Neural cell (in vitro differentiated cells): ENCODE data around the gene MAP1LC3B2. TPM values are rescaled to one million over a fixed set of nuclear protein-coding genes. Genes with fewer than 3 reads are reported as not detected.

Experiments used
- H2AFZ ChIP-seq: fragments of 200-600, 300-800 bp; sonication (generic), shearing (Covaris generic); 2 replicates; pipeline ENCODE4 v1.6.0; 2014; ENCODE audit warnings: low read depth, mild to moderate bottlenecking, antibody characterized with exemption, low read length, moderate library complexity
- H3F3A ChIP-seq: fragments of 200-600 bp; shearing (Covaris generic); 2 replicates; pipeline ENCODE4 v1.6.1; 2016; ENCODE audit warnings: mild to moderate bottlenecking, moderate library complexity, mixed read lengths, antibody characterized with exemption, low read length; ENCODE audit not compliant: insufficient read depth, poor library complexity, severe bottlenecking
- H3K27ac ChIP-seq: fragments of 200-600, 300-800 bp; sonication (generic), shearing (Covaris generic); 2 replicates; pipeline ENCODE4 v1.5.1; 2014; ENCODE audit warnings: mild to moderate bottlenecking, low read length, moderate library complexity
- H3K27me3 ChIP-seq: fragments of 300-800, 200-600 bp; sonication (generic), shearing (Covaris generic); 2 replicates; pipeline ENCODE4 v1.6.0; 2014; ENCODE audit warnings: mild to moderate bottlenecking, low read depth, low read length, moderate library complexity; ENCODE audit not compliant: insufficient read depth
- H3K36me3 ChIP-seq: fragments of 300-800, 200-600 bp; sonication (generic), shearing (Covaris generic); 2 replicates; pipeline ENCODE4 v1.5.1; 2014; ENCODE audit warnings: mild to moderate bottlenecking, antibody characterized with exemption, low read length, moderate library complexity; ENCODE audit not compliant: insufficient read depth
- H3K4me2 ChIP-seq: fragments of 300-800, 200-600 bp; sonication (generic), shearing (Covaris generic); 2 replicates; pipeline ENCODE4 v1.6.0; 2014; ENCODE audit warnings: mild to moderate bottlenecking, low read length
- H3K4me3 ChIP-seq: fragments of 300-800, 200-600 bp; sonication (generic), shearing (Covaris generic); 2 replicates; pipeline ENCODE4 v1.5.1; 2014; ENCODE audit warnings: mild to moderate bottlenecking, low read length, moderate library complexity
- H3K79me2 ChIP-seq: fragments of 200-600 bp; shearing (Covaris generic); replicated peaks from 2 replicates; pipeline ENCODE4 v1.6.0; 2014; ENCODE audit warnings: mild to moderate bottlenecking, low read length, moderate library complexity; ENCODE audit not compliant: insufficient read depth
- H3K9ac ChIP-seq: fragments of 300-800, 200-600 bp; sonication (generic), shearing (Covaris generic); 2 replicates; pipeline ENCODE4 v1.6.1; 2016; ENCODE audit warnings: mild to moderate bottlenecking, low read length, mixed read lengths
- H3K9me2 ChIP-seq: fragments of 200-600 bp; shearing (Covaris generic); 2 replicates; pipeline ENCODE4 v1.6.1; 2016; ENCODE audit warnings: mild to moderate bottlenecking, low read length, mixed read lengths; ENCODE audit not compliant: insufficient read depth
- H3K9me3 ChIP-seq: fragments of 200-600, 300-800 bp; sonication (generic), shearing (Covaris generic); 2 replicates; pipeline ENCODE4 v1.6.1; 2016; ENCODE audit warnings: mild to moderate bottlenecking, mixed run types, low read length, moderate library complexity, mixed read lengths
- H4K20me1 ChIP-seq: fragments of 200-600 bp; shearing (Covaris generic); 2 replicates; pipeline ENCODE4 v1.6.1; 2016; ENCODE audit warnings: mild to moderate bottlenecking, mixed run types; ENCODE audit not compliant: insufficient read depth
- EP300 ChIP-seq: fragments of 450-650 bp; conservative IDR thresholded peaks from 2 replicates; pipeline ENCODE4 v1.6.1; 2014; ENCODE audit warnings: antibody characterized with exemption, mild to moderate bottlenecking, moderate library complexity; ENCODE audit not compliant: poor library complexity, severe bottlenecking
- MXI1 ChIP-seq: fragments of 450-650 bp; conservative IDR thresholded peaks from 2 replicates; pipeline ENCODE4 v1.6.1; 2014; ENCODE audit warnings: antibody characterized with exemption, mild to moderate bottlenecking; ENCODE audit not compliant: poor library complexity, severe bottlenecking
- POLR2AphosphoS5 ChIP-seq: IDR thresholded peaks from 2 replicates; pipeline ENCODE4 v1.6.1; 2012
- RAD21 ChIP-seq: fragments of 450-650 bp; conservative IDR thresholded peaks from 2 replicates; pipeline ENCODE4 v1.6.1; 2014; ENCODE audit warnings: antibody characterized with exemption, mild to moderate bottlenecking, moderate library complexity
- REST ChIP-seq: IDR thresholded peaks from 2 replicates; pipeline ENCODE4 v1.6.1; 2012; ENCODE audit warnings: borderline replicate concordance
- SMC3 ChIP-seq: fragments of 450-650 bp; conservative IDR thresholded peaks from 2 replicates; pipeline ENCODE4 v1.6.1; 2014; ENCODE audit warnings: antibody characterized with exemption, mild to moderate bottlenecking, moderate library complexity; ENCODE audit not compliant: poor library complexity
- TAF1 ChIP-seq: IDR thresholded peaks from 2 replicates; pipeline ENCODE4 v1.6.1; 2012; ENCODE audit warnings: low read depth
- polyA plus RNA-seq: library from polyadenylated mRNA; depleted of rRNA; stranded (reverse); fragments of >200 nt; gene quantifications from 2 replicates; pipeline ENCODE4 v1.2.3, GENCODE V29; 2014
- TF ChIP-seq, protein P1 (sequence below): fragments of 450-650 bp; IDR thresholded peaks from 2 replicates; pipeline ENCODE4 v1.5.1; 2014; ENCODE audit warnings: antibody characterized with exemption, mild to moderate bottlenecking, moderate library complexity; ENCODE audit not compliant: poor library complexity, severe bottlenecking

The MAP1LC3B2 gene
- polyA plus RNA-seq, 1 donor from 2014 or later = 3.9 TPM

DNA sequence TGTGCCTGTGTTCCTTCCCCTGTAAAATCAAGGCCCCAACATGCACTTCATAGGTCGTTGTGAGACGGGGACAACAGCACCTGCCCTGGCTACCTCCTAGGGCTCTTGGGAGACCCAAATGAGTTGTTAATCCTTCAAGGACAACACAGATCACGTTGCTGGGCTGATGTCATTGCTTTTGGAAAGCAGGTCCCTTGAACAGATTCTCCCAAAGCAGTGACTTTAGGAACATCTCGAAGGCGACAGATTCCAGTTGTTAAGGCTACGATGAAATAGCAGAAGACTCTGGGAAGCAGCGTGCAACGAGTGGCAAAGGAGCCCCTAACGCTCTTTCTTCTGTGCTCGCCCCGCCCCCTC lies 26.2 kb upstream of the MAP1LC3B2 start:
- TF ChIP-seq RAD21 (peak; percentile 3), SMC3 (no peak)
- peak overlapping the region; percentile 99 for H3K27ac ChIP-seq
- H3F3A ChIP-seq = no peaks in the 10 kb centered on the region
- no peaks in the 10 kb centered on the region for H3K36me3 ChIP-seq
- no peaks in the 10 kb centered on the region for H4K20me1 ChIP-seq
- no peaks in the 10 kb centered on the region for H3K9me2 ChIP-seq
- H3K27me3 ChIP-seq = no peaks in the 10 kb centered on the region
- H2AFZ ChIP-seq = peak overlapping the region; percentile 43
- no peak overlapping the region for H3K4me2 ChIP-seq
- peak overlapping the region; percentile 96 for H3K9ac ChIP-seq
- H3K4me3 ChIP-seq = peak overlapping the region; percentile 92
- H3K79me2 ChIP-seq = no peaks in the 10 kb centered on the region
- H3K9me3 ChIP-seq = no peaks in the 10 kb centered on the region

DNA sequence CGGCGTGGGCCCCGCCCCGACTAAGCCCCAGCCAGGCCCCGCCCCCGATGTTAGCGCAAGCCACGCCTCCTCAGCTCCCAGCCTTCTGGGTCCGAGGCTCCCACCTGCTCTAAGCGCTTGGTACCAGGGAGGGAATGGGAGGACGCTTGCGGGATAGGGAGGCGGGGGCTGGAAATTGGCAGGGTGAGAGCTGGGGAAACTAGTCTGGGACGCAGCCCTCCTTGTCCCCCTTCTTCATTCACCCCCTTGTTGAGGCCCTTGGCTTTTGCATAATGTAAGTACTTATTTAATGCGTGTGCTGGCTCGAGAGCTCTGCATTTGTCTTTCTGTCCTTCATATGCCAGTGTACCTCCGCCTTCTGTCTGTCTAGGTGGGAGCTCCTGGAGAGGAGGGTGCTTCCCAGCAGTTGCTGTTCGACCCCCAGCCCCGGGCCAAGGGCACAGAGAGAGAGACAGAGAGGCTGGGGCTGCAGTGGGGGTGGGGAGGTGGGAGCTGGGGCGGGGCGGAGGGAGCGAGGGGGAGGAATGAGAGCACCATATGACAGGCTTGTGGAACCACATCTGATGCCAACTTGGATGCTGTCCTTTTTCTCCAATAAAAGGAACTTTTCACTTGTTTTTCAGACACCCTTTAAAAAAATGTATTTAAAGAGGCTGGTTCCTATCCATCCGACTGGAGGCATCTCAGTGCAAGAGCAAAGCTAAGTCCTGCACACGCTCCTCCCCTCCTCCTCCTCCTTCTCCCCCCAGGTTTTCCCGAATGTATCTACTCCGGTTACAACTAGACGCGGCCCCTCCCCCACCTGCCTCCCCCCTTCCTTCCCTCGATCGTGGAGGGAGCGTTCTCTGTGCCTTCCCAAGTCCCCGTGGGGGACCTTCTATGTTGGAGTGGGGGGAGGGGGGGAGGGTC lies 25.6 kb upstream of the MAP1LC3B2 start:
- no peaks in the 10 kb centered on the region for H3F3A ChIP-seq
- H2AFZ ChIP-seq = peak overlapping the region; percentile 11
- H3K4me2 ChIP-seq = peak overlapping the region; percentile 48
- H3K79me2 ChIP-seq = no peaks in the 10 kb centered on the region
- peak overlapping the region; percentile 96 for H3K9ac ChIP-seq
- H4K20me1 ChIP-seq = no peaks in the 10 kb centered on the region
- no peaks in the 10 kb centered on the region for H3K36me3 ChIP-seq
- no peaks in the 10 kb centered on the region for H3K9me3 ChIP-seq
- TF ChIP-seq POLR2AphosphoS5 (peak; percentile 93), MXI1 (peak; percentile 42), EP300 (no peak), TAF1 (no peak), REST (no peak), SMC3 (peak; percentile 47), RAD21 (peak; percentile 31)
- TF ChIP-seq, protein P1, sequence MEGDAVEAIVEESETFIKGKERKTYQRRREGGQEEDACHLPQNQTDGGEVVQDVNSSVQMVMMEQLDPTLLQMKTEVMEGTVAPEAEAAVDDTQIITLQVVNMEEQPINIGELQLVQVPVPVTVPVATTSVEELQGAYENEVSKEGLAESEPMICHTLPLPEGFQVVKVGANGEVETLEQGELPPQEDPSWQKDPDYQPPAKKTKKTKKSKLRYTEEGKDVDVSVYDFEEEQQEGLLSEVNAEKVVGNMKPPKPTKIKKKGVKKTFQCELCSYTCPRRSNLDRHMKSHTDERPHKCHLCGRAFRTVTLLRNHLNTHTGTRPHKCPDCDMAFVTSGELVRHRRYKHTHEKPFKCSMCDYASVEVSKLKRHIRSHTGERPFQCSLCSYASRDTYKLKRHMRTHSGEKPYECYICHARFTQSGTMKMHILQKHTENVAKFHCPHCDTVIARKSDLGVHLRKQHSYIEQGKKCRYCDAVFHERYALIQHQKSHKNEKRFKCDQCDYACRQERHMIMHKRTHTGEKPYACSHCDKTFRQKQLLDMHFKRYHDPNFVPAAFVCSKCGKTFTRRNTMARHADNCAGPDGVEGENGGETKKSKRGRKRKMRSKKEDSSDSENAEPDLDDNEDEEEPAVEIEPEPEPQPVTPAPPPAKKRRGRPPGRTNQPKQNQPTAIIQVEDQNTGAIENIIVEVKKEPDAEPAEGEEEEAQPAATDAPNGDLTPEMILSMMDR = no peak
- H3K4me3 ChIP-seq = peak overlapping the region; percentile 92
- H3K27ac ChIP-seq = peak overlapping the region; percentile 99
- no peaks in the 10 kb centered on the region for H3K27me3 ChIP-seq
- no peaks in the 10 kb centered on the region for H3K9me2 ChIP-seq
